Suprapubic skin (tissue), 4 donors: ENCODE data around the gene UBE2L6. TPM values are rescaled to one million over a fixed set of nuclear protein-coding genes. Genes with fewer than 3 reads are reported as not detected.

ENCODE experiments used
- DNase-seq, 2 donors: peaks; one replicate each; pipeline ENCODE4 v3.0.0-alpha.2; 2019; ENCODE audit warnings: low spot score in 2 of 2
- H3K27ac ChIP-seq: fragments of 200-600 bp; sonication (generic); one replicate; pipeline ENCODE4 v1.5.1; 2019
- H3K27me3 ChIP-seq: fragments of 200-600 bp; sonication (generic); one replicate; pipeline ENCODE4 v1.5.1; 2019
- H3K36me3 ChIP-seq: fragments of 200-600 bp; sonication (generic); one replicate; pipeline ENCODE4 v1.5.1; 2019
- H3K4me1 ChIP-seq: fragments of 200-600 bp; sonication (generic); one replicate; pipeline ENCODE4 v1.5.1; 2019
- H3K4me3 ChIP-seq: fragments of 200-600 bp; sonication (generic); one replicate; pipeline ENCODE4 v1.5.1; 2019; ENCODE audit warnings: mild to moderate bottlenecking
- H3K9me3 ChIP-seq: fragments of 200-600 bp; sonication (generic); one replicate; pipeline ENCODE4 v1.5.1; 2019
- EP300 ChIP-seq: sonication (generic); formaldehyde crosslinking; IDR thresholded peaks from one replicate; pipeline ENCODE4 v1.6.1; 2017; ENCODE audit warnings: antibody characterized with exemption
- POLR2A ChIP-seq, 2 donors: fragments of 450-650 bp; IDR thresholded peaks; one replicate each; pipeline ENCODE4 v1.6.1; 2017; ENCODE audit warnings: antibody characterized with exemption in 2 of 2, mild to moderate bottlenecking in 2 of 2, moderate library complexity in 2 of 2
- POLR2AphosphoS5 ChIP-seq, 3 donors: sonication (generic); formaldehyde crosslinking; IDR thresholded peaks; one replicate each; pipeline ENCODE4 v1.6.1; 2017; ENCODE audit warnings: antibody characterized with exemption in 3 of 3
- WGBS: methylation state at CpG from one replicate; pipeline ENCODE4 v1.1.5; 2018; 5-methylcytosine and 5-hydroxymethylcytosine counted together
- total RNA-seq, 4 donors: library from RNA; depleted of rRNA; stranded (reverse); fragments of >200 nt; gene quantifications; one replicate each; pipeline ENCODE4 v1.1.0, GENCODE V29; 2016
- TF ChIP-seq, protein P1 (sequence below), 2 donors: fragments of 200-600 bp in 1 of 2; fragments of 450-650 bp in 1 of 2; sonication (generic) in 1 of 2; IDR thresholded peaks; one replicate each; pipeline ENCODE4 v1.5.1; 2016 to 2019; ENCODE audit warnings: antibody characterized with exemption in 2 of 2, mild to moderate bottlenecking in 1 of 2, moderate library complexity in 1 of 2

Gene UBE2L6
- total RNA-seq, 4 donors from 2014 or later, result 14.2 to 32.4 (median 25.5) TPM

DNA sequence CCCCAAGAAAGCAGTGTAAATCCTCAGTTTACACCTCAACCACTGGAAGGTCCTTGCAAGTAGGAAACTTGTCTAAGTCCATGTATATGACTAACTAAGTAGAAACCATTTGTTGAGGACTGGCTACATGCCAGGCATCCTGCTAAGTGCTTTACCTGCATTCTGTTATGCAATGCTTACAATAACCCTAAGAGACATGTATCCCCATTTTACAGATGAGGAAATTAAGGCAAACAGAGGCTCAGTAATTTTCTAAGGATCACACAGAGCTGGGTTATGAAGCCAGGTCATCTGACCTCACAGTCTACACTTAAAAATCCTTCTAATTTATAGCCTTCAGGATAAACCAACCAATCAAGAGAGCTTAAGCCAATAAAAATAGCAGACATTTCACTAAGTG lies 38.5 kb downstream of the UBE2L6 start:
- peaks cover 20% of the 10 kb centered on the region for H3K4me1 ChIP-seq
- no peak for DNase-seq
- H3K36me3 ChIP-seq, result peaks cover 4% of the 10 kb centered on the region
- no peaks in the 10 kb centered on the region for H3K27me3 ChIP-seq
- no peak overlapping the region for H3K27ac ChIP-seq
- no peaks in the 10 kb centered on the region for H3K9me3 ChIP-seq
- TF ChIP-seq POLR2A (IDR thresholded peaks at IDR 0.05), result no peak
- no peak for TF ChIP-seq POLR2AphosphoS5 (IDR thresholded peaks at IDR 0.05)
- TF ChIP-seq, protein P1, sequence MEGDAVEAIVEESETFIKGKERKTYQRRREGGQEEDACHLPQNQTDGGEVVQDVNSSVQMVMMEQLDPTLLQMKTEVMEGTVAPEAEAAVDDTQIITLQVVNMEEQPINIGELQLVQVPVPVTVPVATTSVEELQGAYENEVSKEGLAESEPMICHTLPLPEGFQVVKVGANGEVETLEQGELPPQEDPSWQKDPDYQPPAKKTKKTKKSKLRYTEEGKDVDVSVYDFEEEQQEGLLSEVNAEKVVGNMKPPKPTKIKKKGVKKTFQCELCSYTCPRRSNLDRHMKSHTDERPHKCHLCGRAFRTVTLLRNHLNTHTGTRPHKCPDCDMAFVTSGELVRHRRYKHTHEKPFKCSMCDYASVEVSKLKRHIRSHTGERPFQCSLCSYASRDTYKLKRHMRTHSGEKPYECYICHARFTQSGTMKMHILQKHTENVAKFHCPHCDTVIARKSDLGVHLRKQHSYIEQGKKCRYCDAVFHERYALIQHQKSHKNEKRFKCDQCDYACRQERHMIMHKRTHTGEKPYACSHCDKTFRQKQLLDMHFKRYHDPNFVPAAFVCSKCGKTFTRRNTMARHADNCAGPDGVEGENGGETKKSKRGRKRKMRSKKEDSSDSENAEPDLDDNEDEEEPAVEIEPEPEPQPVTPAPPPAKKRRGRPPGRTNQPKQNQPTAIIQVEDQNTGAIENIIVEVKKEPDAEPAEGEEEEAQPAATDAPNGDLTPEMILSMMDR (IDR thresholded peaks at IDR 0.05), result no peak
- no peak for TF ChIP-seq EP300
- no peak overlapping the region for H3K4me3 ChIP-seq

DNA sequence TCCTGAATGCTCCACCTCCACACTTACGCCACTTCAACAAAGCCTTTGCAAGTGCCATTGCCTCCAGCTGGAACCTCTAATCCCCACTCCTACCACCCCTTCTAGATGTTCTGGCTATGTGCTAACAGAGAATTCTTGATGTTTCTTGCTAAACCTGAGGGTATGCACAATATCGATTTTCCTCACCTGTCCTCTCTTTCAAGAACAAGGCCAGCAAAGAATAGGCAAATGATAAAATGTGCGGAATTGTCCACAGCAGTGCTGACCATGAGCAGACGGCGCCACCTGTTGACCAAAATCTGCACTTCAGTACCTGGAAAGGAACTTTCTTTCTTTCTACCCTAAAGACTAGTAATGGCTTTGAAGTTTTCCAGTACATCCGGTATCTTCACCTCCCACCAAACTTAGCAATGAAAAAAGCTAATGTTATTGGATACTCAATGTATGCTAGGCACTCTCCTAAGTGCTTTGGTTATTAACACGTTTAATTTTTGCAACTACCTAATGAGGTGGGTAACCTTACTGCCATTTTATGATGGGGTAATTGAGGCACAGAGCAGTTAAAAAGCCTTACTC lies 40.3 kb downstream of the UBE2L6 start:
- Histone ChIP-seq H3K4me3 (no peak overlapping the region), H3K4me1 (peaks cover 20% of the 10 kb centered on the region), H3K36me3 (peaks cover 4% of the 10 kb centered on the region), H3K9me3 (no peaks in the 10 kb centered on the region), H3K27ac (no peak overlapping the region), H3K27me3 (no peaks in the 10 kb centered on the region)
- TF ChIP-seq POLR2A (IDR thresholded peaks at IDR 0.05) (no peak), EP300 (no peak), POLR2AphosphoS5 (IDR thresholded peaks at IDR 0.05) (no peak)
- TF ChIP-seq, protein P1 (IDR thresholded peaks at IDR 0.05), result peak; percentile 82 to 92
- 17% methylated on average over 7 of the region's 7 CpGs for WGBS
- DNase-seq, result peak in 1 of 2 donors; percentile 77

DNA sequence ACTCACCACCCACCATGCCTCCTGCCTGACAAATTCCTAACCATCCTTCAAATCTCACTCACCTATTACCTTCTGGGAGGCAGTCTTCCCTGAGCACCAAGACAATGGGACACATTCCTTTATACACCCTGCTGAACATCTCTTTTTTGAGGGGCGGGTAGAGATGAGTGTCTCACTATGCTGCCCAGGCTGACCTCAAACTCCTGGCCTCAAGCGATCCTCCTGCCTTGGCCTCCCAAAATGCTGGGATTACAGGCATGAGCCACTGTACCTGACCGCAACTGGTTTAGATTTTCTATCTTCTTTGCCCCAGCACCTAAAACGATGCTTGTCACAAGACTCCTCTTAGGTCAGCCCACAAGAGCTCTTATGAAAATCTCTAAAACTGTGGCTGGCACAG lies 44.1 kb downstream of the UBE2L6 start:
- Histone ChIP-seq H3K27ac (no peak overlapping the region), H3K9me3 (no peaks in the 10 kb centered on the region), H3K4me3 (no peak overlapping the region), H3K4me1 (no peaks in the 10 kb centered on the region), H3K27me3 (no peaks in the 10 kb centered on the region), H3K36me3 (peaks cover under 1% of the 10 kb centered on the region)
- DNase-seq, result no peak
- 96% methylated on average over 4 of the region's 4 CpGs for WGBS
- TF ChIP-seq POLR2A (IDR thresholded peaks at IDR 0.05) (no peak), EP300 (no peak), POLR2AphosphoS5 (IDR thresholded peaks at IDR 0.05) (no peak)
- TF ChIP-seq, protein P1 (IDR thresholded peaks at IDR 0.05), result no peak

DNA sequence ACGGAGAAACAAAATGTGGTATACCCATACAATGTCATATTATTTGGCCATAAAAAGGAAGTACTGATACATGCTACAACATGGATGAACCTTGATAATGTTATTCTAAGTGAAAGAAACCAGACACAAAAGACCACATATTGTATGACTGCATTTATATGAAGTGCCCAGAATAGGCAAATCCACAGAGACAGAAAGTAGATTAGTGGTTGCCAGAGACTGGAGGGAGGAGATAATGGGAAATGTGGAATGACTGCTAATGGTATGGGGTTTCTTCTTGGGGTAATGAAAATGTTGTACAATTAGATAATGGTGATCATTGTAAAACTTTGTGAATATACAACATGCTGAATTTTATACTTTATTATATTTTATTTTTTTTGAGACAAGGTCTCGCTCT lies 46.4 kb downstream of the UBE2L6 start:
- H3K27ac ChIP-seq, result no peak overlapping the region
- H3K27me3 ChIP-seq, result no peaks in the 10 kb centered on the region
- H3K4me1 ChIP-seq, result peaks cover under 1% of the 10 kb centered on the region
- no peaks in the 10 kb centered on the region for H3K36me3 ChIP-seq
- no peak for DNase-seq
- H3K9me3 ChIP-seq, result no peaks in the 10 kb centered on the region
- no peak overlapping the region for H3K4me3 ChIP-seq
- TF ChIP-seq, protein P1 (IDR thresholded peaks at IDR 0.05), result no peak
- TF ChIP-seq POLR2AphosphoS5 (IDR thresholded peaks at IDR 0.05) (no peak), EP300 (no peak), POLR2A (IDR thresholded peaks at IDR 0.05) (no peak)
- 90% methylated on average over 2 of the region's 2 CpGs for WGBS

DNA sequence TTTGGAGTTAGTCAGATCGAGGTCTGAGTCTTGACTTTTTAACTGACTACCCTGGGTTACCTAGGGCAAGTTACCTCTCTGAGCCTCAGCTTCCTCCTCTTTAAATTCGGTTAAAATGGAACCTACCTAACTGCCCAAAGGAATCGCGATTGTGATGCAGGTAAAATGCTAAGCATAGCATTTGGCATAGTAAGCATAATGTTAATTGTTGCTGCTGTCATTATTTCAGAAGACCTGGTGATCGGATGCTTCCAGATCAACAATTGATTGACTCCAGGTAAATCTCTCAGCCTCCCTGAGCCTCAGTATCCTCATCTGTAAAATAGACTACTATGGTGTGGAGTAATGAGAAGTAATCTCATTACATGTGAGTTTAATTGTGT lies 51.4 kb downstream of the UBE2L6 start:
- H3K4me3 ChIP-seq, result peak overlapping the region; percentile 75
- no peak for TF ChIP-seq POLR2A (IDR thresholded peaks at IDR 0.05)
- no peaks in the 10 kb centered on the region for H3K27me3 ChIP-seq
- peaks cover 31% of the 10 kb centered on the region for H3K4me1 ChIP-seq
- no peak overlapping the region for H3K27ac ChIP-seq
- 21% methylated on average over 5 of the region's 5 CpGs for WGBS
- H3K9me3 ChIP-seq, result no peaks in the 10 kb centered on the region
- no peak for DNase-seq
- no peaks in the 10 kb centered on the region for H3K36me3 ChIP-seq
